CD4-positive, alpha-beta T cell treated with Interleukin-6 at 100 ng/mL for 8 hours (primary cell): Measurements from ENCODE around the gene VOPP1.

ENCODE experiments used
- DNase-seq: peaks from one replicate; pipeline ENCODE4 v3.0.0-alpha.2; 2020; ENCODE audit warnings: mixed read lengths, low spot score

Gene VOPP1

GRCh38 chr7:55555160-55555559 is 17.1 kb downstream of the VOPP1 start:
- no peak for DNase-seq

GRCh38 chr7:55554038-55554437 is 18.3 kb downstream of the VOPP1 start:
- no peak for DNase-seq

GRCh38 chr7:55553024-55553345 is 19.3 kb downstream of the VOPP1 start:
- DNase-seq = no peak

DNA sequence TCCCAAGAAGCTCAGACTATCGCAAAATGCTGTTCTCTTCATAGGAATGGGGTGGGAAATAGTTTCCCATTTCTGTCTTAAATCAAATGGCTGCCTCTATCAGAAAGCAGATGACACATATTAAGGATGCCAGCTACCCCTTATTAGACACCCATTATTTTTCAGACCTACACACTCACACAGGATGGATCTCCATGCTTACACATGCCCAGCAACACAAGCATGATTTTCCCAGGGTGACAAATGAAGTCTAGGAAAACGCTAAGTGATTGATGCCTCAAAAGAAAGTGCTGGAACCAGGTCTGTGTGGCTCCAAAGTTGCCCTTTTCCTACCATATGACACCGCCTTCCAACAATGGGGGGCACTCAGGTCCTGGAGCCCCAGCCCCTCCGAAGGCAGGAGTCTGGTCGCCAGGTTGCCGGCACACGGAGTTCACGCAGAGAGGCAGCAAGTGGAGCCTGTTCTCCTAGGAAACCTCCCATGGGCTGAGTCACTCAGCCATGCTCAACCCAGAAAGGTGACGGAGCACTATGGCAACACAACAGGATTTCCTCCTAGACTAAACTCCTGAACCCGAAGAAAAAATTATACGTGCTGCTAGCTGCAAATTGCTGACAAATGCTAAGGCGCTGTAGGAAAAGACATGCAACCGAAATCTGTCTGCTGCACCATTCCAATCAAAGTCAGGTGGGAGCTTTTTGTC is 19.8 kb downstream of the VOPP1 start:
- no peak for DNase-seq

- DNase-seq = no peak
Measured at GRCh38 chr7:55550841-55551537, 21.3 kb downstream of the VOPP1 start.

DNA sequence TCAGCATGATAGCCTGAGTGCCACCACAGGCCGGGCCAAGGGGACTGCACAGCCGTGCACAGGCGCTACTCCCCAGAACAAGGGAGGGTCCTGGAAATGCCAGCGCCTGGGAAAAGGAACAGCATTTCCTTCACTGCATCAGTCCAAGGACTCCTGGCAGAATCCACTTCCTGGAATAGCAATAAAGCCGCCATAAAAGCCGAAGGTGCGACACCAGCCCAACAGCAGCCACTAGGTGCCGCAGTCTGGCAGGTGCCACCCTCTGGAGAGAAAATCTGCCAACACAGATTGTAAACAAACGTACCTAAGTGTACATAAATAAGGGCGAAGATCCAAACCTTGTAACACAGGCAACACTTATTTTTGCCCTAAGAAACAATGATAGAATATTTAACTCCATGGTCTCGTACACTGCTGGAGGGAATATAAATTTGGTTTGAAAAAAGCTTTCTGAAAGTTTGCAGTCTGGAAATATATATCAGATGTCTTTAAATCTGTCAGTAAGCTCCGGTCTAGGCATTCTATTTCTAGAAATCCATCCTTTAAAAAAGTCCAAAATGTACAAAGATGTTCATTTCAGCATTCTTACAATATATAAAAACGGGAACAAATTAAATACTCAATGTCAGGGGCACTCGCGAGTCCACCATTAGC is 22.2 kb downstream of the VOPP1 start:
- no peak for DNase-seq

DNA sequence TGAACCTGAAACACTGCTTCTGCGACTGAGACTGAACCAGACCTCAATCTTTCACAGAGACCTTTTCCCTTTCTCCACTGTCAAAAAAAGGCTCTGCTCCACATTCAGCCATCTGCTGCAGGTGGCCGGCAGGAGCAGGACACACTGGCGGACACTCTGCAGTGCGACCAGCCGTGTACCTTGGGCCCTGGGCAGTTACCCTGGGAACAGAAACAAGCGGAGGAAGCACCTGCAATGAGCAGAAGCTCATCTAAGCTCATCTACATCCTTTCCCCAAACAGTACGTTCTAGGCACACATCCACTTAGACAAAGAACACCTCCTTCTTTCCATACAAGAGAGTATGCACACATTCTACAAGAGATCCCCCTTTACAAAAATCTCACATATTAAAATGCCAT is 22.8 kb downstream of the VOPP1 start:
- DNase-seq = no peak

DNA sequence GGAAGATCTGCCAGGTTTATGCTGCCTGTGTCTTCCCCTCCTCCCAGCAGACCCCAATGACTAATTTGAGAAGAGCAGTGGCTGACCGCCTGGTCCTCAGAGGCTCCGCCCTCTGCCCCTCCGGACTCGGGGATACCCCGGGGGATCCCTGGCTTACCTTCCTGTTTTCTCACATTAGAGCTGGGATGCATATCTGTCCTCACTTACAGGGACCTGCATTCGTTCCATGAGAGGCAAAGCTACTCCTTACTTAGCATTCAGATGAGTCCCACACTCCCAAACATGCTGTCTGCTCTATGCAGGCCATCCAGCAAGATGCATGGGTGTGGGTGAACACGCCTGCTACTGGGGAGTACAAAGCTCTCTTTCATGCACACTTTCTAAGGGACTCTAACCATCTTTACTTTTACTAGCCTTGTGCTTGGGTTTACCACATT is 24.0 kb downstream of the VOPP1 start:
- DNase-seq = no peak

DNA sequence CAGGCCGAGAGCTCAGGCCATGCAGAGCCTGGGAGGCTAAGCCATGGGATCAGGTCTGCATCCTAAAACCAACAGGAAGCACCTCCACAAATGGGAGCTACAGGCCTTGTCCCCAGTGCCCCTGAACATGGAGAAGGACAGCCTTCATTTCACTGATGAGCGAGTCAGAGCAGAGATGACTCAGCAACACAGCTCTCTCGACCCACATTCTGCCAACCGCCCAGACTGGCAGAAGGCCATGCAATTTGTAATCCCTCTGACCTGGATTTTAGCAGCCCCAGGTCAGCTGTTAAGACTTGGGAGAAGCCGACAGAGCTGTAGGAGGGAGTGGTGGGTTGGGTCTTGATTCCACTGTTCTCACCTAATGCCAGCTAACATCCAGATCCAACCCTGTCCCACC is 25.5 kb downstream of the VOPP1 start:
- no peak for DNase-seq

GRCh38 chr7:55545496-55545895 is 26.8 kb downstream of the VOPP1 start:
- DNase-seq = no peak

DNA sequence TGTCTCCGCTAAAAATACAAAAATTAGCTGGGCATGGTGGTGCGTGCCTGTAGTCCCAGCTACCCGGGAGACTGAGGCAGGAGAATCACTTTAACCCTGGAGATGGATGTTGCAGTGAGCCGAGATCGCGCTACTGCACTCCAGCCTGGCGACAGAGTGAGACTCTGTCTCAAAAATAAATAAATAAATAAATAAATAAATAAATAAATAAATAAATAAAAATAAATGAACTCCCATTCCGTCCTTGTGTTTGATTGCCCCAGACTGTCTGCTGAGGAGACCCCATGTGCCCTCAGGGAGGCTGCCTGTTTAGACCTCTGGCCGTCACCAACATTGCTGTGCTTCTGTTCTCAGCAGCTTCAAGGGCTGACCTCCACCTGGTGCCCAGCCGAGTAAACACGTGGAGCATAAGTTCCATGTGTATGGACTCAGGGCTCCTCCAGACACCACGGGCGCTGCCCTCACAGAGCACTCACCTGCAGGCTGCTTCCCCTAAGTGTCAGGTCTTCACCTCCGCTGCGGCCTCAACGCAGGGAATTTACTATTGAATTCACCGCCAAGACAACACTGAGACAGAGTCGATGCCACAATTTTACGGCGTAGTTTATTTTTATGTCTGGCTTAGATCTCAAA is 32.0 kb downstream of the VOPP1 start:
- DNase-seq = no peak

- no peak for DNase-seq
Measured at GRCh38 chr7:55539380-55539779, 32.9 kb downstream of the VOPP1 start.

DNA sequence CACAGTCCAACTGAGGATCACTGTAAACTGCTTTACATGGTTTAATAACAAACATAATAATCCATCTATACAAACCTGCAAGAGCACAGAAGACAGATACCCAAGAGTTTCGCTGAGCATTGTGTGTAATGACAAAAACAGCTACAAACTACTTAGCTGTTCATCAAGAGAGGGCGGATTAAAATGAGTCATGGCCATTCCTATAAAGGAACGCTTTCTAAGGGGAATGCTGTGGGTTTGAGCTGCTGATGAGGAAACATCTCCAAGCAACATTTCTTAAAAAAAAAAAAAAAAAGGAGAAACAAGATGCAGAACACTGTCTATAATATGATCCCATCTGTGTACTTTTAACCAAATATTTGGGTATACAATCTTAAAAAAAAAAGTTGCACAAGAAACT is 33.8 kb downstream of the VOPP1 start:
- no peak for DNase-seq

GRCh38 chr7:55537458-55537990 is 34.8 kb downstream of the VOPP1 start:
- DNase-seq = no peak

- no peak for DNase-seq
Measured at GRCh38 chr7:55536619-55537457, 35.5 kb downstream of the VOPP1 start.

- DNase-seq = no peak
Measured at GRCh38 chr7:55535617-55536016, 36.7 kb downstream of the VOPP1 start.

GRCh38 chr7:55534916-55535590 is 37.2 kb downstream of the VOPP1 start:
- no peak for DNase-seq

DNA sequence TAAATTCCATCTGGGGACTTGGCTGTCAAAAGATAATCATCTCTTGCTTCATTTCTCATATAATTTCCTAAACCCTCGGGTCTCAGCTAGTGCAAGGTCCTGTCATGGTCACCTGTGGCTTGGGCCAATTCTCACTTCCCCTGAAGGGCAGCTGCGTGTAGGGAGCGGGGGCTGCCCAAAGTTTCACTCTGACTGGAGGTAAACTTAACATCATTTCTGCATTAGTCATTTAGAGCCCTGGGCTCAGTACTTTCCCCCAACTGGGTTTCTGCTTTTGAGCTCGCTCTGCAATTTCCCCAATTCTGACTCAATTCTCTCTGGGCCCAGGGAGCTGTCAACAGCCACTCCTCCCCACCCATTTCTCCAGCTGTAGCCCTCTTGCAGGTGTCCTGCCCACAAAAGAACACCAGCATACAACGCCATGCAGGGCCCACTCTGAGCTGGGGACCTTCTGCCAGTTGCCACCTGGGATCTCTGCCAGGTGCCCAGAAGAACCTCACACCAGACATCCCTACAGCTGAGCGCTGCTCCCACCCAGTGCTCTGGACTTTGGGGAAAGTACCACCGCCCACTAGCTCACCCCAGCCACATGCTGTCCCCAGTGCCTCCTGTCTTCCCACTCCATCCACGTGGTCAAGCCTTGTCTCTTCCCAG is 37.9 kb downstream of the VOPP1 start:
- DNase-seq = peak; percentile 58

- DNase-seq = no peak
Measured at GRCh38 chr7:55533729-55534080, 38.6 kb downstream of the VOPP1 start.

GRCh38 chr7:55533050-55533728 is 39.1 kb downstream of the VOPP1 start:
- DNase-seq = peak; percentile 82
